ENCODE results near the gene GJB4. TPM values are rescaled to one million over a fixed set of nuclear protein-coding genes. Genes with fewer than 3 reads are reported as not detected.
"Not testable (repeated sequence)": the region's sequence is repeated elsewhere in the genome, so short reads cannot be mapped to it uniquely, and the experiment has no call there.

GJB4 gene
- total RNA-seq, 2 donors from 2014 or later: 0.08 to 0.44 TPM

DNA sequence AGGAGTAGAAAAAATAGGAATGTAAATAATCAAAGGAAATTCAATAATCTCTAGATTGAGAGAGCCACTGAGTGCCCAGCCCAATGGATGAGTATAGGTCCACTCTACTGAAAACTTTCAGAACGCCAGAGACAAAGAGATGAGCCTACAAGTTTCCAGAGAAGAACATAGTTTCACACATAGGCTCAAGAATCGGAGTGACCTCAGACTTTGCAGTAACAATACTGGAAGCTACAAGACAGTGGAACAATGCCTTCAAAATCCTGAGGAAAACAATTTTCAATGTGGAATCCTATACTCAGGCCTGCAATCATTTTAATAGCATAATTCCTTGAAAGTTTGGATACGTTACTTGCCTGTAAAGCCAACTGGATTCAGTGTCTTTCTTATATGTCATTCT lies 44.2 kb downstream of the GJB4 start:
- no peak for DNase-seq
- intact Hi-C loops (cut with DNase I): no loop called here
- Histone ChIP-seq H3K9ac (ENCODE audit: low read depth in 2 of 2, low read length in 2 of 2) (no peak overlapping the region), H3K9me3 (no peaks in the 10 kb centered on the region), H3K4me1 (no peaks in the 10 kb centered on the region), H3K36me3 (no peaks in the 10 kb centered on the region), H3K27me3 (no peaks in the 10 kb centered on the region), H3K27ac (no peak overlapping the region), H3K4me3 (no peak overlapping the region)
- TF ChIP-seq, protein P1, sequence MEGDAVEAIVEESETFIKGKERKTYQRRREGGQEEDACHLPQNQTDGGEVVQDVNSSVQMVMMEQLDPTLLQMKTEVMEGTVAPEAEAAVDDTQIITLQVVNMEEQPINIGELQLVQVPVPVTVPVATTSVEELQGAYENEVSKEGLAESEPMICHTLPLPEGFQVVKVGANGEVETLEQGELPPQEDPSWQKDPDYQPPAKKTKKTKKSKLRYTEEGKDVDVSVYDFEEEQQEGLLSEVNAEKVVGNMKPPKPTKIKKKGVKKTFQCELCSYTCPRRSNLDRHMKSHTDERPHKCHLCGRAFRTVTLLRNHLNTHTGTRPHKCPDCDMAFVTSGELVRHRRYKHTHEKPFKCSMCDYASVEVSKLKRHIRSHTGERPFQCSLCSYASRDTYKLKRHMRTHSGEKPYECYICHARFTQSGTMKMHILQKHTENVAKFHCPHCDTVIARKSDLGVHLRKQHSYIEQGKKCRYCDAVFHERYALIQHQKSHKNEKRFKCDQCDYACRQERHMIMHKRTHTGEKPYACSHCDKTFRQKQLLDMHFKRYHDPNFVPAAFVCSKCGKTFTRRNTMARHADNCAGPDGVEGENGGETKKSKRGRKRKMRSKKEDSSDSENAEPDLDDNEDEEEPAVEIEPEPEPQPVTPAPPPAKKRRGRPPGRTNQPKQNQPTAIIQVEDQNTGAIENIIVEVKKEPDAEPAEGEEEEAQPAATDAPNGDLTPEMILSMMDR (IDR thresholded peaks at IDR 0.05): no peak

DNA sequence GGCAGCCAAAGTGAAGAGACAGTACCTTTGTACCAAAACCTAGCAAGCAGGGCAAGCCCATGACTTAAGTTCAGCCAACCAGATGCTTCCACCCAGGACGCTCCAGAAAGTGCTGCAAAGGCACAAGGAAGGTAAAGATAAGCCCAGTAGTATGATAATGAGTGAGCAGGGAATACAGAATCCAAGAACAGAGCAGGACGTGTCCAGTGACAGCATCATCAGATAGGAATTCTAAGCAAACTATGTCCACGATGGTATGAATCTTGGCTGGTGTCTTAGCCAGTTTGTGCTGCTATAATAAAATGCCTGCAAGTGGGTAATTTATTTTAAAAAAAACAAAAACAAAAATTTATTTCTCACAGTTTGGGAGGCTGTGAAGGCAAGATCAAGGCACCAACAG lies 46.9 kb downstream of the GJB4 start:
- no peaks in the 10 kb centered on the region for H3K9me3 ChIP-seq
- intact Hi-C loops (cut with DNase I): no loop called here
- H3K4me1 ChIP-seq: no peaks in the 10 kb centered on the region
- no peak overlapping the region for H3K9ac ChIP-seq (ENCODE audit: low read depth in 2 of 2, low read length in 2 of 2)
- TF ChIP-seq, protein P1 (IDR thresholded peaks at IDR 0.05): no peak
- no peak for DNase-seq
- H3K4me3 ChIP-seq: no peak overlapping the region
- no peaks in the 10 kb centered on the region for H3K36me3 ChIP-seq
- no peaks in the 10 kb centered on the region for H3K27me3 ChIP-seq
- no peak overlapping the region for H3K27ac ChIP-seq

DNA sequence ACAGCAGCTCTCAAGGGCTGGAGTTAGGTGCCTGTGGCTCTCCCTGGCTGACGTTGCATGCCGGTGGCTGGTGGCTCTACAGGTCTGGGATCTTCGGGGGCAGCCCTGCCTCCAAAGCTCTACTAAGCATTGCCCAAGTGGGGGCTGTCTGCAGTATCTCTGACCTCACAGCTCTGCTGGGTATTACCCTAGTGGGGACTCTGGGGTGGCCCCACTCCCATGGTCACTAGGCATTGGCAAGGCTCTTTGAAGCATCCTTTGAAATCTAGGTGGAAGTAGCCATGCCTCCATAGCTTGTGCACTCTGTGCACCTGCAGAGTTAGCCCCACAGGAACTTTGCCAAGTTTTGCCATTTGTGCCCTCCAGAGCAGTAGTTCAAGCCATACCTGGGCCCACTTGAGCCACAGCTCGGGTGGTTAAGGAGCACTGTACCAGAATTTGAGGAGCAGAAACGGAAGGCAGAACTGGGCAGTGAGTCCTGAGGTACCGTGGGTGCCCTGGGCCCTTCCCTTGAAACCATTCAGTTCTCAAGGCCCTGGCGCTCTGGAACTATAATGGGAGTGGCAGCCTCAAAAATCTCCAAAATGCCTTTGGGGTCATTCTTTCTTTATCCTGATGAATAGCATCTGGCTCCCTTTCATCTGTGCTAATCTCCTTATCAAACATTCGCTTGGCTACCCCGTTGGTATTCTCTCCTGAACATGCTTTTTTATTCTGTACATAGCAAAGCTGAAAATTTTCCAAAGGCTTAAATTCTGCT lies 48.7 kb downstream of the GJB4 start:
- no peak overlapping the region for H3K9ac ChIP-seq (ENCODE audit: low read depth in 2 of 2, low read length in 2 of 2)
- TF ChIP-seq, protein P1 (IDR thresholded peaks at IDR 0.05): no peak
- intact Hi-C loops (cut with DNase I): no loop called here

DNA sequence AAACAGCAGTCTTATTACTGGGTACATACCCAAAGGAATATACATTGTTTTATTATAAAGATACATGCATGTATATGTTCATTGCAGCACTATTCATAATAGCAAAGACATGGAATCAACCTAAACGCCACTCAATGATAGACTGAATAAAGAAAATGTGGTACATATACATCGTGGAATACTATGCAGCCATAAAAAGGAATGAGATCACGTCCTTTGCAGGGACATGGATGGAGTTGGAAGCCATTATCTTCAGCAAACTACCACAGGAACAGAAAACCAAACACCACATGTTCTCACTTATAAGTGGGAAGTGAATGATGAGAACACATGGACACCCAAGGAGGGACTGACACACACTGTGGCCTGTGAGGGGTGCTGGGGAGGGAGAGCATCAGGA lies 51.2 kb downstream of the GJB4 start:
- H3K36me3 ChIP-seq; H3K9me3 ChIP-seq; H3K27me3 ChIP-seq; H3K27ac ChIP-seq; intact Hi-C loops (cut with DNase I); H3K9ac ChIP-seq (ENCODE audit: low read depth in 2 of 2, low read length in 2 of 2); H3K4me1 ChIP-seq; H3K4me3 ChIP-seq; DNase-seq: not testable (repeated sequence)

More for the DNA sequence above, 48.7 kb downstream of the GJB4 start:
- H3K9me3 ChIP-seq: no peaks in the 10 kb centered on the region
- no peak for DNase-seq
- H3K4me3 ChIP-seq: no peak overlapping the region
- no peaks in the 10 kb centered on the region for H3K27me3 ChIP-seq
- H3K27ac ChIP-seq: no peak overlapping the region
- H3K36me3 ChIP-seq: no peaks in the 10 kb centered on the region
- no peaks in the 10 kb centered on the region for H3K4me1 ChIP-seq

Other genes starting within 250 kb of the GJB4 start
- gene GJB5, start 4.7 kb upstream of the GJB4 start, total RNA-seq: under 1 TPM in 1 of 2 donors, not detected in 1; 0.42 TPM
- gene GJB3, start 21.5 kb downstream of the GJB4 start, total RNA-seq: 10 to 100 TPM in 1 of 2 donors, 1 to 10 TPM in 1; 7.5 to 20.7 TPM
- 1 to 10 TPM; 2.3 to 3.5 TPM for gene GJA4, start 33.3 kb downstream of the GJB4 start, total RNA-seq
- gene SMIM12, start 100.0 kb downstream of the GJB4 start, total RNA-seq: 10 to 100 TPM; 49.6 to 55.2 TPM
- under 1 TPM; 0.27 to 0.54 TPM for gene DLGAP3, start 169.9 kb downstream of the GJB4 start, total RNA-seq
- 10 to 100 TPM; 14.6 to 19.3 TPM for gene TMEM35B, start 225.6 kb downstream of the GJB4 start, total RNA-seq